ENCODE results near the gene CPA5.

DNA sequence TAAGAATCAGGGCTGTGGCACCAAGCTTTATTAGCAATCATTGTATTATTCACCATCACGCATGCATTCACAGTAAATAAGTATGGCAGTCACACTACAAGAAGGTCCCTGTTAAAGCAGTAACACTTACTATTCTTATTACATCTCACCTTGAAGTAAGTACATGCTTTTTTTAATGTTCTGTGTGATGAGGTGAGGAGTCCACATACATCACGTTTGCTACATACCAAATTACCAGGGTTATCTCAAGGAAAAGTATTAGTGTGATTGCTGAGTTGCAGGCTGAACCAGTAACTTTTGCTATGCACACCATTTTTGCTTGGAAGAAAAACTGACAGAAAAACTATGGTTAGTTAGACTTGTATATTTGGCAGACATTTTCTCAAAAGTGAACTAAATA is 60.4 kb downstream of the CPA5 start:
- TF ChIP-seq ARNT (IDR thresholded peaks at IDR 0.05) (no peak), SUZ12 (IDR thresholded peaks at IDR 0.05) (no peak), BHLHE40 (IDR thresholded peaks at IDR 0.05; ENCODE audit: borderline replicate concordance) (no peak), TARDBP (IDR thresholded peaks at IDR 0.05) (no peak)

All from HEK293T (cell line).